ENCODE results near the gene PRKG1. TPM values are rescaled to one million over a fixed set of nuclear protein-coding genes. Genes with fewer than 3 reads are reported as not detected.

Gene PRKG1
- polyA plus RNA-seq, 3 donors = not detected

GRCh38 chr10:51311228-51311627 lies 236.9 kb downstream of the PRKG1 start:
- WGBS (ENCODE audit: insufficient coverage) = no CpG with 5 or more reads among the region's 2 CpGs
- no peak overlapping the region for H3K9ac ChIP-seq (ENCODE audit: insufficient read depth, low read length, poor library complexity, severe bottlenecking)
- H3K27me3 ChIP-seq (ENCODE audit: control insufficient read depth in 2 of 2, insufficient read depth in 2 of 2, low read length in 2 of 2) = no peaks in the 10 kb centered on the region
- H4K20me1 ChIP-seq (ENCODE audit: insufficient read depth, low read length) = no peaks in the 10 kb centered on the region
- Mint-ChIP-seq H3K4me1 (no peaks in the 10 kb centered on the region), H3K27me3 (ENCODE audit: low read depth in 3 of 3) (peaks cover 0 to 2% (median 0%) of the 10 kb centered on the region in 3 donors), H3K27ac (no peak overlapping the region), H3K4me3 (no peak overlapping the region), H3K36me3 (no peaks in the 10 kb centered on the region), H3K9me3 (peaks cover 0 to 3% (median 0%) of the 10 kb centered on the region in 7 donors)
- no peak overlapping the region for H3K27ac ChIP-seq (ENCODE audit: low read depth in 1 of 2, low read length in 2 of 2)
- H3K36me3 ChIP-seq (replicated peaks in 1 of 2; ENCODE audit: control insufficient read depth in 1 of 2, insufficient read depth in 2 of 2, low read length in 2 of 2) = no peaks in the 10 kb centered on the region
- H3K4me2 ChIP-seq (replicated peaks; ENCODE audit: extremely low read depth, low read length, poor library complexity, severe bottlenecking) = no peak overlapping the region
- no peak for DNase-seq
- H3K4me1 ChIP-seq (ENCODE audit: control insufficient read depth in 1 of 2, insufficient read depth in 2 of 2, low read length in 2 of 2) = no peaks in the 10 kb centered on the region
- no peaks in the 10 kb centered on the region for H3K9me3 ChIP-seq (replicated peaks in 1 of 2; ENCODE audit: control insufficient read depth in 1 of 2, insufficient read depth in 1 of 2, low read length in 2 of 2)
- H2AFZ ChIP-seq (ENCODE audit: insufficient read depth, low read depth, low read length, poor library complexity, severe bottlenecking) = no peak overlapping the region
- H3K4me3 ChIP-seq (replicated peaks in 1 of 3; ENCODE audit: low read depth in 2 of 3, low read length in 3 of 3) = no peak overlapping the region
- no peaks in the 10 kb centered on the region for H3K79me2 ChIP-seq (ENCODE audit: insufficient read depth, low read length)
- intact Hi-C loops (cut with micrococcal nuclease) = no loop called here
- no peak for TF ChIP-seq CTCF (IDR thresholded peaks at IDR 0.05)

- DNase-seq = no peak
- whole genome bisulfite sequencing (ENCODE audit: insufficient coverage) = no CpG with 5 or more reads among the region's 2 CpGs
- Histone ChIP-seq H3K4me3 (replicated peaks in 1 of 3; ENCODE audit: low read depth in 2 of 3, low read length in 3 of 3) (no peak overlapping the region), H3K36me3 (replicated peaks in 1 of 2; ENCODE audit: control insufficient read depth in 1 of 2, insufficient read depth in 2 of 2, low read length in 2 of 2) (no peaks in the 10 kb centered on the region), H3K4me2 (replicated peaks; ENCODE audit: extremely low read depth, low read length, poor library complexity, severe bottlenecking) (no peak overlapping the region), H3K9ac (ENCODE audit: insufficient read depth, low read length, poor library complexity, severe bottlenecking) (no peak overlapping the region), H3K79me2 (ENCODE audit: insufficient read depth, low read length) (no peaks in the 10 kb centered on the region), H2AFZ (ENCODE audit: insufficient read depth, low read depth, low read length, poor library complexity, severe bottlenecking) (no peak overlapping the region), H3K27me3 (ENCODE audit: control insufficient read depth in 2 of 2, insufficient read depth in 2 of 2, low read length in 2 of 2) (no peaks in the 10 kb centered on the region), H3K9me3 (replicated peaks in 1 of 2; ENCODE audit: control insufficient read depth in 1 of 2, insufficient read depth in 1 of 2, low read length in 2 of 2) (no peaks in the 10 kb centered on the region), H3K27ac (ENCODE audit: low read depth in 1 of 2, low read length in 2 of 2) (no peak overlapping the region), H3K4me1 (ENCODE audit: control insufficient read depth in 1 of 2, insufficient read depth in 2 of 2, low read length in 2 of 2) (no peaks in the 10 kb centered on the region), H4K20me1 (ENCODE audit: insufficient read depth, low read length) (no peaks in the 10 kb centered on the region)
- Mint-ChIP-seq H3K9me3 (peaks cover 0 to 3% (median 0%) of the 10 kb centered on the region in 7 donors), H3K4me1 (no peaks in the 10 kb centered on the region), H3K36me3 (no peaks in the 10 kb centered on the region), H3K4me3 (no peak overlapping the region), H3K27ac (no peak overlapping the region), H3K27me3 (ENCODE audit: low read depth in 3 of 3) (peaks cover 0 to 2% (median 0%) of the 10 kb centered on the region in 3 donors)
- intact Hi-C loops (cut with micrococcal nuclease) = no loop called here
- no peak for TF ChIP-seq CTCF (IDR thresholded peaks at IDR 0.05)
These were observed 238.5 kb downstream of the PRKG1 start for GRCh38 chr10:51312817-51313216.
